Measurements from ENCODE around the gene XXYLT1.

Gene XXYLT1

GRCh38 chr3:195154793-195155535 is 116.0 kb downstream of the XXYLT1 start:
- no peak for TF ChIP-seq CTCF (IDR thresholded peaks at IDR 0.05; ENCODE audit: low read depth, low read length, missing control alignments)
- no peak overlapping the region for H3K4me3 ChIP-seq (replicated peaks; ENCODE audit: low read depth, low read length)
- peak; percentile 90 for DNase-seq (ENCODE audit: extremely low read depth, low read depth)

GRCh38 chr3:195154111-195154791 is 116.7 kb downstream of the XXYLT1 start:
- H3K4me3 ChIP-seq (replicated peaks; ENCODE audit: low read depth, low read length) = no peak overlapping the region
- TF ChIP-seq CTCF (IDR thresholded peaks at IDR 0.05; ENCODE audit: low read depth, low read length, missing control alignments) = no peak
- no peak for DNase-seq (ENCODE audit: extremely low read depth, low read depth)

GRCh38 chr3:195153653-195154052 is 117.3 kb downstream of the XXYLT1 start:
- DNase-seq (ENCODE audit: extremely low read depth, low read depth) = no peak
- TF ChIP-seq CTCF (IDR thresholded peaks at IDR 0.05; ENCODE audit: low read depth, low read length, missing control alignments) = no peak
- no peak overlapping the region for H3K4me3 ChIP-seq (replicated peaks; ENCODE audit: low read depth, low read length)

- no peak for TF ChIP-seq CTCF (IDR thresholded peaks at IDR 0.05; ENCODE audit: low read depth, low read length, missing control alignments)
- no peak for DNase-seq (ENCODE audit: extremely low read depth, low read depth)
- no peak overlapping the region for H3K4me3 ChIP-seq (replicated peaks; ENCODE audit: low read depth, low read length)
These were observed 117.8 kb downstream of the XXYLT1 start for GRCh38 chr3:195153130-195153529.

GRCh38 chr3:195151866-195152541 is 119.0 kb downstream of the XXYLT1 start:
- no peak overlapping the region for H3K4me3 ChIP-seq (replicated peaks; ENCODE audit: low read depth, low read length)
- TF ChIP-seq CTCF (IDR thresholded peaks at IDR 0.05; ENCODE audit: low read depth, low read length, missing control alignments) = no peak
- DNase-seq (ENCODE audit: extremely low read depth, low read depth) = no peak

- TF ChIP-seq CTCF (IDR thresholded peaks at IDR 0.05; ENCODE audit: low read depth, low read length, missing control alignments) = no peak
- no peak for DNase-seq (ENCODE audit: extremely low read depth, low read depth)
- no peak overlapping the region for H3K4me3 ChIP-seq (replicated peaks; ENCODE audit: low read depth, low read length)
These were observed 119.6 kb downstream of the XXYLT1 start for GRCh38 chr3:195151402-195151801.

All from HFF-Myc (cell line).